Fibroblast of upper back skin (primary cell): ENCODE measurements around the gene C1QTNF9.
"Not testable (repeated sequence)": the region's sequence is repeated elsewhere in the genome, so short reads cannot be mapped to it uniquely, and the experiment has no call there.

Experiments
- DNase-seq: peaks from one replicate; pipeline ENCODE4 v3.0.0-alpha.2; 2013

Gene C1QTNF9

GRCh38 chr13:24282256-24282655 lies 27.1 kb upstream of the C1QTNF9 start:
- no peak for DNase-seq

- DNase-seq, result no peak
These were observed 24.4 kb upstream of the C1QTNF9 start for GRCh38 chr13:24284889-24285565.

GRCh38 chr13:24286624-24287023 lies 22.8 kb upstream of the C1QTNF9 start:
- no peak for DNase-seq

- DNase-seq, result no peak
These were observed 21.6 kb upstream of the C1QTNF9 start for GRCh38 chr13:24287748-24288287.

GRCh38 chr13:24288870-24289269 lies 20.5 kb upstream of the C1QTNF9 start:
- DNase-seq, result peak; percentile 55

- DNase-seq, result no peak
These were observed 19.0 kb upstream of the C1QTNF9 start for GRCh38 chr13:24290280-24290932.

- DNase-seq, result peak; percentile 37
These were observed 16.9 kb upstream of the C1QTNF9 start for GRCh38 chr13:24292481-24292880.

- DNase-seq, result peak; percentile 27
These were observed 15.6 kb upstream of the C1QTNF9 start for GRCh38 chr13:24293746-24294145.

- no peak for DNase-seq
These were observed 9.8 kb upstream of the C1QTNF9 start for GRCh38 chr13:24299488-24300114.

GRCh38 chr13:24301434-24301833 lies 7.9 kb upstream of the C1QTNF9 start:
- DNase-seq, result no peak

- no peak for DNase-seq
These were observed 7.5 kb upstream of the C1QTNF9 start for GRCh38 chr13:24301911-24302310.

GRCh38 chr13:24304620-24305019 lies 4.8 kb upstream of the C1QTNF9 start:
- no peak for DNase-seq

- peak; percentile 52 for DNase-seq
These were observed 2.7 kb upstream of the C1QTNF9 start for GRCh38 chr13:24306632-24307031.

GRCh38 chr13:24307211-24308067 lies 1.9 kb upstream of the C1QTNF9 start:
- no peak for DNase-seq

- no peak for DNase-seq
These were observed 1.3 kb upstream of the C1QTNF9 start for GRCh38 chr13:24308068-24308445.

GRCh38 chr13:24308488-24309020 lies 826 bp upstream of the C1QTNF9 start:
- no peak for DNase-seq

GRCh38 chr13:24313439-24313838 lies 4.1 kb downstream of the C1QTNF9 start:
- DNase-seq, result peak; percentile 7

GRCh38 chr13:24317835-24318234 lies 8.5 kb downstream of the C1QTNF9 start:
- not testable (repeated sequence) for DNase-seq

GRCh38 chr13:24318878-24319277 lies 9.5 kb downstream of the C1QTNF9 start:
- not testable (repeated sequence) for DNase-seq

GRCh38 chr13:24319641-24320040 lies 10.3 kb downstream of the C1QTNF9 start:
- not testable (repeated sequence) for DNase-seq

- DNase-seq, result not testable (repeated sequence)
These were observed 12.0 kb downstream of the C1QTNF9 start for GRCh38 chr13:24321416-24321815.

- DNase-seq, result not testable (repeated sequence)
These were observed 13.1 kb downstream of the C1QTNF9 start for GRCh38 chr13:24322470-24322869.
